HL-60 (cell line): ENCODE results near the gene CACNA2D3.

ENCODE experiments used
- DNase-seq, 2 experiments: peaks; one replicate each; pipeline ENCODE4 v3.0.0-alpha.2; 2010 to 2020; ENCODE audit warnings: low read depth in 1 of 2, low spot score in 1 of 2
- H3K27ac ChIP-seq: fragments of 250-450 bp; sonication (Bioruptor Pico); replicated peaks from 2 replicates; pipeline ENCODE4 v1.5.1; 2020; ENCODE audit warnings: mild to moderate bottlenecking, moderate library complexity
- H3K27me3 ChIP-seq: fragments of 250-450 bp; sonication (Bioruptor Pico); 2 replicates; pipeline ENCODE4 v1.5.1; 2021; ENCODE audit warnings: mild to moderate bottlenecking, moderate library complexity; ENCODE audit not compliant: insufficient read depth, poor library complexity, severe bottlenecking
- H3K4me3 ChIP-seq: replicated peaks from 2 replicates; pipeline ENCODE4 v1.5.1; 2011; ENCODE audit warnings: mild to moderate bottlenecking, control low read depth, low read length; ENCODE audit not compliant: insufficient read depth
- CTCF ChIP-seq: IDR thresholded peaks from one replicate; pipeline ENCODE4 v1.5.1; 2011; ENCODE audit warnings: low read length, control low read depth, inconsistent platforms; ENCODE audit not compliant: insufficient read depth
- GABPA ChIP-seq: IDR thresholded peaks from 2 replicates; pipeline ENCODE4 v1.6.1; 2012; ENCODE audit warnings: low read depth
- POLR2AphosphoS5 ChIP-seq: IDR thresholded peaks from 2 replicates; pipeline ENCODE4 v1.6.1; 2012; ENCODE audit warnings: low read depth
- REST ChIP-seq: IDR thresholded peaks from 2 replicates; pipeline ENCODE4 v1.6.1; 2012; ENCODE audit warnings: low read depth; ENCODE audit not compliant: insufficient replicate concordance
- SPI1 ChIP-seq: IDR thresholded peaks from 2 replicates; pipeline ENCODE4 v1.6.1; 2012; ENCODE audit warnings: low read depth, mild to moderate bottlenecking, borderline replicate concordance
- long read RNA-seq: library from polyadenylated mRNA; unstranded; transcript quantifications from one replicate; pipeline ENCODE4 v2.0.0, GENCODE V29; 2020

Gene CACNA2D3
- long read RNA-seq, partial matches to known transcripts: 0 of 7 reads
- long read RNA-seq, other reads (novel, unspliced or antisense): 7 of 7 reads

- H3K27ac ChIP-seq: no peak within 1 kb of the TSS
- DNase-seq: no peak
- H3K4me3 ChIP-seq: no peak within 1 kb of the TSS
- peaks cover 56% of the 10 kb centered on the region for H3K27me3 ChIP-seq
- TF ChIP-seq SPI1: no peak
Observed at GRCh38 chr3:54122324-54123002, at the start of gene CACNA2D3. Gene CACNA2D3, plus strand, starts transcription at chr3:54122552.

- Histone ChIP-seq H3K4me3 (no peak overlapping the region), H3K27me3 (no peaks in the 10 kb centered on the region), H3K27ac (no peak overlapping the region)
- no peak for DNase-seq
- TF ChIP-seq REST (no peak), GABPA (no peak), POLR2AphosphoS5 (no peak), CTCF (no peak), SPI1 (no peak)
Observed at GRCh38 chr3:54073386-54073785, 49.0 kb upstream of the CACNA2D3 start.

GRCh38 chr3:54079314-54079713, 43.0 kb upstream of the CACNA2D3 start:
- no peak overlapping the region for H3K4me3 ChIP-seq

More at GRCh38 chr3:54079314-54079713, 43.0 kb upstream of the CACNA2D3 start:
- TF ChIP-seq CTCF (no peak), POLR2AphosphoS5 (no peak), GABPA (no peak), SPI1 (no peak), REST (no peak)
- no peak for DNase-seq
- no peaks in the 10 kb centered on the region for H3K27me3 ChIP-seq
- no peak overlapping the region for H3K27ac ChIP-seq
